ENCODE measurements around the gene NPFF. TPM values are rescaled to one million over a fixed set of nuclear protein-coding genes. Genes with fewer than 3 reads are reported as not detected.
"Not testable (repeated sequence)": the region's sequence is repeated elsewhere in the genome, so short reads cannot be mapped to it uniquely, and the experiment has no call there.

Gene NPFF, protein sequence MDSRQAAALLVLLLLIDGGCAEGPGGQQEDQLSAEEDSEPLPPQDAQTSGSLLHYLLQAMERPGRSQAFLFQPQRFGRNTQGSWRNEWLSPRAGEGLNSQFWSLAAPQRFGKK
- total RNA-seq (not detected), polyA plus RNA-seq (not detected)

DNA sequence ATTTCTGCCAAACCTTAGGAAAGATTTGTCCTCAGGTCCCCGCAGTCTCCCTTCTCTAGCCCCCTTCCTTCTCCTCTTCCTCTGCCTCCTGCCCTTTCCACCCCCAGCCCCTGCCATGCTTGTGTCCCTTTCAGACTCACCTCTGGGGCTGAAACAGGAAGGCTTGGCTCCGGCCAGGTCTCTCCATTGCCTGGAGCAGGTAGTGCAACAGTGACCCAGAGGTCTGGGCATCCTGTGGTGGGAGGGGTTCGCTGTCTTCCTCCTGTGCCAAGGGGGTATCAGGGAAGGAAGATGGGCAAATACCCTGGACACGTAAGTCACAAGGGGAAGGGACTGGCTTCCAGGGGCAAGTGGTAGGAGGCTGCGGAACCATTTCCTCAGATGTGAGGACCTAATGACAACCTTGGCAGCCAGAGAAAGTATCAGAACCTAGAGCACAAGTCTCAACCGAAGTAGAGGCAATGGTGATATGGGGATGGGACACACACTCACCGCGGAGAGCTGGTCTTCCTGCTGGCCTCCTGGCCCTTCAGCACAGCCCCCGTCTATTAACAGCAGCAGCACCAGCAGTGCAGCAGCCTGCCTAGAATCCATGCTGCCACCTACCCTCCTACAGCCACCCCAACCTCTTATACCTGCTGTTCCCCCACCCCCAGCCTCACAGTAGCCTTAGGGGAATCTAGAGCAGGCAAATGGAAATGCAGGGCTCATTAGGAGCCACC, at the start of gene NPFF:
Gene NPFF (minus strand): TSS at position 604 of the 722 bp plus-strand sequence. CDS start 10 bp downstream, at position 594.
- H3K36me3 ChIP-seq = peaks cover 4 to 64% (median 23%) of the 10 kb centered on the region in 4 donors
- intact Hi-C loops (cut with DNase I) = no loop called here
- H3K27ac ChIP-seq = peak within 1 kb of the TSS in 1 of 4 donors; percentile 41
- DNase-seq = peak; percentile 62
- peaks cover 0 to 16% (median 11%) of the 10 kb centered on the region in 4 donors for H3K4me1 ChIP-seq
- H3K27me3 ChIP-seq = no peaks in the 10 kb centered on the region
- 92 to 93% methylated on average over 9 of the region's 9 CpGs for WGBS, 2 donors
- TF ChIP-seq POLR2AphosphoS5 (IDR thresholded peaks at IDR 0.05) (no peak), EP300 (IDR thresholded peaks at IDR 0.05) (no peak)
- TF ChIP-seq, protein P1, sequence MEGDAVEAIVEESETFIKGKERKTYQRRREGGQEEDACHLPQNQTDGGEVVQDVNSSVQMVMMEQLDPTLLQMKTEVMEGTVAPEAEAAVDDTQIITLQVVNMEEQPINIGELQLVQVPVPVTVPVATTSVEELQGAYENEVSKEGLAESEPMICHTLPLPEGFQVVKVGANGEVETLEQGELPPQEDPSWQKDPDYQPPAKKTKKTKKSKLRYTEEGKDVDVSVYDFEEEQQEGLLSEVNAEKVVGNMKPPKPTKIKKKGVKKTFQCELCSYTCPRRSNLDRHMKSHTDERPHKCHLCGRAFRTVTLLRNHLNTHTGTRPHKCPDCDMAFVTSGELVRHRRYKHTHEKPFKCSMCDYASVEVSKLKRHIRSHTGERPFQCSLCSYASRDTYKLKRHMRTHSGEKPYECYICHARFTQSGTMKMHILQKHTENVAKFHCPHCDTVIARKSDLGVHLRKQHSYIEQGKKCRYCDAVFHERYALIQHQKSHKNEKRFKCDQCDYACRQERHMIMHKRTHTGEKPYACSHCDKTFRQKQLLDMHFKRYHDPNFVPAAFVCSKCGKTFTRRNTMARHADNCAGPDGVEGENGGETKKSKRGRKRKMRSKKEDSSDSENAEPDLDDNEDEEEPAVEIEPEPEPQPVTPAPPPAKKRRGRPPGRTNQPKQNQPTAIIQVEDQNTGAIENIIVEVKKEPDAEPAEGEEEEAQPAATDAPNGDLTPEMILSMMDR (IDR thresholded peaks at IDR 0.05) = no peak
- no peak within 1 kb of the TSS for H3K4me3 ChIP-seq
- H3K9me3 ChIP-seq = no peaks in the 10 kb centered on the region

DNA sequence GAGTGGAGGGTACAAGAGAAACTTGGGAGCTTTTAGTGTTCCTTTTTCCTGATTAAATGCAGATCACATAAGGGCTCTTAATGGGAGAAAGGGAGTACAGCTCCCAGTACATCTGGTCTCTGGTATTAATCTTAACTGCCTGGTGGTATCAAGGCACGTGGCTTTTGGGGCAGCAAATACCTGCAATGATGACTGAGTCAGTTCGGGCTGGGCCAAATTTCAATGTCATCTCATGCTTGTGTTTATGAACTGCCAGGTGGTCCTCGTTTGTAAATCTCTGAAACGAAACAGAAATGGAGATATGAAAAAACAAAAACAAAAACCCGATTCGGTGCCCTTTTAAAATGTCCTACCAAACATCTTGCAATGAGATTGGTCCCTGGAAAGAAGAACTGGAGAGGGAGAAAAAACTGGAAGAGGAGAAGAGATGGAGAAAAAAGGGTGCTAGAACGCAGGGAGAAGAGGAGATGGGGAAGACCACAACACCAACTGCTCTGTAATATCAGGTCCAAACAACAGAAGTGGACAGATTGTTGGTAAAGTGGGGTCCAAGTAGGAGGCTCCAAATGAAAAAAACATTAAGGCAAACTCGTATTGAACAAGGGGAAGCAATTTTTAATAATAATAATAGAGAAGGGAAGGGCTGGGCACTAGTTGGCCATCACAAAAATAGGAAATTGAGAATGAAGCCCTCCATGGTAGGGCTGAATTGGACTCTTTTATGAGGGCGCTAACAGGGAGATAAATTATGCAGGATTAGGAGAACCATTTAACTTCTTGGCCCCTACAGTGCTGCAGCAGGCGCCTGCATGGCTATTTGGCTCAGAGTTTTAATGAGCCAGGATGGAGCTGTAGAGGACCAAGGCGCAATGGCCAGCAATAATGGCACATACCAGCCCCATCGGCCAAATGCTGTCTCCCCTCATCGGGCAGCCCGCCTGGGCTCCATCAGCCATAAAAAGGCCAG, 45.4 kb upstream of the NPFF start:
- 88 to 90% methylated on average over 14 of the region's 14 CpGs for WGBS, 2 donors
- Histone ChIP-seq H3K27me3 (no peaks in the 10 kb centered on the region), H3K4me3 (no peak overlapping the region), H3K4me1 (peaks cover 0 to 18% (median 6%) of the 10 kb centered on the region in 4 donors), H3K36me3 (peaks cover 0 to 48% (median 18%) of the 10 kb centered on the region in 4 donors), H3K27ac (peak overlapping the region in 3 of 4 donors; percentile 7 to 40 (median 29)), H3K9me3 (no peaks in the 10 kb centered on the region)
- TF ChIP-seq POLR2A (IDR thresholded peaks at IDR 0.05) = no peak
- no peak for TF ChIP-seq EP300 (IDR thresholded peaks at IDR 0.05)
- intact Hi-C loops (cut with DNase I) = no loop called here
- DNase-seq = no peak

DNA sequence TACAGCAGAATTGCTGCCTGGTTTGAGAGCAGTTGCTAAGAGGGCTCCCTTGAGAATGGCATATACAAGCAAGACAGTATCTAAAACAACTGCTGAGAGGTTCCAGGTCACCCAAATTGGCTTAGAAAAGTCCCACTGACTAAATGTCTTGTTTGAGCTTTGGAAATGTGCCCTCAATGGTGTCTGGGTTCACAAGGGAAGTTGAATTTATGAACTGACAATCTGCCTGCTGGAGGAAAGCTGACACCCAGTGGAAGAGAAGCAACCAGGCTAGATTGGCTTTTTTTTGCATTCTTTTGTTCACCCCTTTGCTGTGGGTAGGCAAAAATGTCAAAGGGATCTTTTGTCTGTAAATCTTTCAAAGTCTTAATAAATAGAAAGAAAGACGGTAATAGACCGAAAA, 44.6 kb upstream of the NPFF start:
- H3K27ac ChIP-seq = peak overlapping the region in 3 of 4 donors; percentile 7 to 40 (median 29)
- DNase-seq = no peak
- intact Hi-C loops (cut with DNase I) = no loop called here
- TF ChIP-seq POLR2A (IDR thresholded peaks at IDR 0.05) (no peak), EP300 (IDR thresholded peaks at IDR 0.05) (no peak), POLR2AphosphoS5 (IDR thresholded peaks at IDR 0.05) (peak in 2 of 4 donors; percentile 6 to 30)
- TF ChIP-seq, protein P1 (IDR thresholded peaks at IDR 0.05) = no peak
- H3K9me3 ChIP-seq = no peaks in the 10 kb centered on the region
- 66 to 94% methylated on average over 2 of the region's 2 CpGs for WGBS, 2 donors
- no peak overlapping the region for H3K4me3 ChIP-seq
- H3K36me3 ChIP-seq = peaks cover 0 to 51% (median 19%) of the 10 kb centered on the region in 4 donors
- H3K27me3 ChIP-seq = no peaks in the 10 kb centered on the region
- peaks cover 0 to 13% (median 6%) of the 10 kb centered on the region in 4 donors for H3K4me1 ChIP-seq

DNA sequence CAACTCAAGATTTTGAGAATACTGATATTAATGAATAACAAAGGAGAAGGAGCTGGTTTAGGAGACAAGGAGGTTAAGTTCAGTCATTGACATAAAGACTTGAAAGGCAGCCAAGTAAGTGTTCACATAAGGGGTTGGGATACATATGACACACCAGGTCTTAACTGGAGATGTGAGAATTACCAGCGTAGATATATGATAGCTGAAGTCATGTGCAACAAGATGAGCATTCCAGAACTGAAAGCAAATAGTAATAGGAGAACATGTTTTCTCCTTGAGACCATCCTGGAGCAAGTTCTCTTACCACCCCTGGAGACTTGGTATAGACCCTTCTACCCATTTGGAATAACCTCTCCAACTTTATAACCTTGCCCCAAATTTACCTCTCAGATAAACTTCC, 43.3 kb upstream of the NPFF start:
- DNase-seq = no peak
- no peak overlapping the region for H3K27ac ChIP-seq
- TF ChIP-seq EP300 (IDR thresholded peaks at IDR 0.05) = no peak
- no peak for TF ChIP-seq POLR2AphosphoS5 (IDR thresholded peaks at IDR 0.05)
- no peak for TF ChIP-seq POLR2A (IDR thresholded peaks at IDR 0.05)
- TF ChIP-seq, protein P1 (IDR thresholded peaks at IDR 0.05) = no peak
- peaks cover 0 to 13% (median 6%) of the 10 kb centered on the region in 4 donors for H3K4me1 ChIP-seq
- H3K27me3 ChIP-seq = no peaks in the 10 kb centered on the region
- WGBS, 2 donors = 42 to 69% methylated on average over 1 of the region's 1 CpG
- intact Hi-C loops (cut with DNase I) = no loop called here
- H3K4me3 ChIP-seq = no peak overlapping the region
- H3K9me3 ChIP-seq = no peaks in the 10 kb centered on the region
- H3K36me3 ChIP-seq = peaks cover 0 to 55% (median 19%) of the 10 kb centered on the region in 4 donors

DNA sequence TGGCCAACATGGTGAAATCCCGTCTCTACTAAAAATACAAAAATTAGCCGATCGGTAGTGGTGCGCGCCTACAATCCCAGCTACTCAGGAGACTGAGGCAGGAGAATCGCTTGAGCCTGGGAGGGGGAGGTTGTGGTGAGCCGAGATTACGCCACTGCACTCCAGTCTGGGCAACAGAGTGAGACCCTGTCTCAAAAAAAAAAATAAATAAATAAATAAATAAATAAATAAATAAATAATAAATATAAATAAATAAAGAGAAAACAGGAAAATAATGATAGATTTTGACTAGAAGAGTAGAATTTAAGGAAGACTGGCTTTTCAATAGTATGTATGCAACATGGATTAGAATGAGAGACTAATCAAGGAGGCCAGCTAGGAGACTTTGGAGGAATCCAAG, 42.8 kb upstream of the NPFF start:
- peaks cover 0 to 55% (median 19%) of the 10 kb centered on the region in 4 donors for H3K36me3 ChIP-seq
- H3K4me3 ChIP-seq; intact Hi-C loops (cut with DNase I); H3K27me3 ChIP-seq; DNase-seq; H3K27ac ChIP-seq; H3K9me3 ChIP-seq: not testable (repeated sequence)
- H3K4me1 ChIP-seq = peaks cover 0 to 14% (median 6%) of the 10 kb centered on the region in 4 donors
- WGBS, 2 donors = 98 to 99% methylated on average over 8 of the region's 8 CpGs

DNA sequence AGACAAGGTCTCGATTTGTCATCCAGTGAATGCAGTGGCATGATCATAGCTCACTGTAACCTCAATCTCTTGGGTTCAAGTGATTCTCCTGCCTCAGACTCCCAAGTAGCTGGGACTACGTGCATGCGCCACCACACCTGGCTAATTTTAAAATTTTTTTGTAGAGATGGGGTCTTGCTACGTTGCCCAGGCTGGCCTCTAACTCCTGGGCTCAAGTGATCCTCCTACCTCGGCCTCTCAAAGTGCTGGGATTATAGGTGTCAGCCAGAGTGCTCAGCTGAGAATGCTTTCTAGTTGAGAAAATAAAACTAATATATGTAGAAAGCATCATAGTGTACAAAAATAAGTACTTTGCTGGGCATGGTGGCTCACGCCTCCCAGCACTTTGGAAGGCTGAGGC, 41.1 kb upstream of the NPFF start:
- peaks cover 0 to 60% (median 19%) of the 10 kb centered on the region in 4 donors for H3K36me3 ChIP-seq
- H3K27ac ChIP-seq; H3K4me3 ChIP-seq; H3K27me3 ChIP-seq; intact Hi-C loops (cut with DNase I); H3K9me3 ChIP-seq; DNase-seq: not testable (repeated sequence)
- peaks cover 0 to 28% (median 10%) of the 10 kb centered on the region in 4 donors for H3K4me1 ChIP-seq
- 99% methylated on average over 6 of the region's 6 CpGs for WGBS, 2 donors

Measured in sigmoid colon (tissue), 7 donors.